ENCODE results near the gene DEPDC7.

The DEPDC7 gene

DNA sequence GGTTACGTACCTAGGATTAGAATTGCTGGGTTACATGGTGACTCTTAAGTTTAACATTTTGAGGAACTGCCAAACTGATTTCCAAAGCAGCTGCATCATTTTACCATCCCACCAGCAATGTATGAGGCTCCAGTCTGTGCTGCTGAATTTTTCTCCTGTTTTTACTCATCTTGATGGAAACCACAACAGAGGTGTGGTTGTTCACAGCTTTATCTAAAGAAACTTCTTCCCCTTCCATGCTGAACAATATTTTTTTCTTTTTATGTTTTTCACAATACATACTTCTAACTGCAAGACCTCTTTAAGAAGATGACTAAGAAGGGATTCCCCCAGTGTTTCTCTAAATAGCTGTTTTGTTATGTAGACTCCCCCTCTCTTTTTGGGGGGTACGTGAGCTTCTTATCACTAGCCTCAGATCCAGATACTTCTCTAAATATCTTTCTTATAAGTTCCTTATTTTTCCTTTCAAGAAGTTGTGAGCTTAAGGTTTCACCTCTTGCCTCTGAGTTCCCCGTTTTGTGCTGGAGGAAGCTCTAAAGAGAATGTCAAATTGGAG is 47.7 kb downstream of the DEPDC7 start:
- DNase-seq: no peak

DNA sequence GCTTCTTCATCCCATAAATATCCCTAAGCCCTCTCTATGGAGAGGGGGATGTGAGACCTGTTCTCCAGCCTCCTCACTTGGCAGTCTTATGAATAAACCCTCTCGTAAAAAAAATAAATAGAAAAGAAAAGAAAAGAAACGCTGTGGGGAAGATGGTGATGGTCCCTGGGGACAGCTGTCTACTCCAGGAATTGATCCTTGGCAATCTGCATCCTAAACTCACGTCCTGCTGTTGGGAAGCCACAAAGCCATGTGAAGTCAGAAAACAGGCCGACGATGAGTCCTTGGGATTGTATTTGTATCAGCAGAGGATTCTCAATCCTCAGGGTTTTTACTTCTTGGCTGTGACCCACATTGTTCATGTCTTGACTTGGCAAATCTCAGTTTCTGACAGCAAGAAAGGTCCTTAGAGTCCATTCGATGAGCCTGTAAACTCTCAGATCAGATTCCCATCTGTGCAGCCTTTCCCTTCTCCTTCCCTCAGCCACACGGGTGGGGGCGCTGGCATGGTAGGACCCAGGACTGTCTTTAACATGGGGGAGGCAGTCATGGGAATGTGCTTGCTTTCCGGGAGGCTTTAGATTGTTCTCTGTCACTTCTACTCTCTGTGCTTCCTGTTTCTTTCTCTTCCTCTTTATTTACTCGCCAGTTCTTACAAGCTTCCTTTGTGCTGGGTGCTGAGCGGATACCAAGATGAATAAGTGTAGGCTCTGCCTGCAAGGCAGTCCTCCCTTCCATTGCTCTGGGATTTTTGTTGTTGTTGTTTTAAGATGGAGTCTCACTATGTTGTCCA is 48.6 kb downstream of the DEPDC7 start:
- no peak for DNase-seq

DNA sequence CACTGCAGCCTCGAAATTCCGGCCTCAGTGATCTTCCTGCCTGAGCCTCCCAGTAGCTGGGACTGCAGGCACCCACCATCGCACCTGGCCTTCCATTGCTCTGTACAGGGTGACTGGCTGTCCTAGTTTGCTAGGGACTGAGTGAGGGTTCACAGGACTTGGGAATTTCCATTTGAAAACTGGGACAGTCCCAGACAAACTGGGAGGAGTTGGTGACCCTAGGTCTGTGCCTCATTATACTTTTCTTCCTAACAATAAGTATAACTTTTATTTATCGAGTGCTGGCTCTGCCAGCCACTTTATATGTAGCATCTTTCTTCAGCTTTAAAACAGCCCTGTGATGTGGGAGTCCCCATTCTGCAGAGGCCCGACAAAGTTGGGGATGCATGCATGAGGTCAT is 49.2 kb downstream of the DEPDC7 start:
- DNase-seq: no peak

DNA sequence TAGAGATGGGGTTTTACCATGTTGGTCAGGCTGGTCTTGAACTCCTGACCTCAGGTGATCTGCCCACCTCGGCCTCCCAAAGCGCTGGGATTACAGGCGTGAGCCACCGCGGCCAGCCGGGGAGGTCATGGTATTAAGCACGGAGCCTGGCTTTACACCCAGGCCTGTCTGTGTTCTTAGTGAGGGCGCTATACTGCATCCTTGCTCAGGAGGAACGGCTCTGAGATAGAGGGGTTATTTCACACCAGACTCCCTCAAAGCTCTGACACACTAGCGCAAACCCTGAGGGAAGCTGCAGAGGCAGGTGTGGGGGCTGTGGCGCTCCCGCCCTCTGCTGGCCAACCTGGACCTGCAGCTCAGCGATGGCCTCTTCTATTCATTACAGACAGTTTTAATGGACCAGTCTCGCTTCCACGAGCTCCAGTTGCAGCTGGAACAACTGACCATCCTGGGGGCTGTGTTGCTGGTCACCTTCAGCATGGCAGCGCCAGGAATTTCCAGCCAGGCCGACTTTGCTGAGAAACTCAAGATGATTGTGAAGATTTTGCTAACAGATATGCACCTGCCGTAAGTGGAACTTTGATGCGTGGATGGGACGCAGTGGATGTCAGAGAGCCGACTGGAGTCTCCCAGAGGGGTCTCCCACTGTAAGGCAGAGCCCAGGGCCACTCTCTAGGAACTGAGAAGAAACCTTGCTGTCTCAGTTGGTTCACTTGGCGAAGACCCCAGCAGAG is 49.9 kb downstream of the DEPDC7 start:
- DNase-seq: peak; percentile 14

DNA sequence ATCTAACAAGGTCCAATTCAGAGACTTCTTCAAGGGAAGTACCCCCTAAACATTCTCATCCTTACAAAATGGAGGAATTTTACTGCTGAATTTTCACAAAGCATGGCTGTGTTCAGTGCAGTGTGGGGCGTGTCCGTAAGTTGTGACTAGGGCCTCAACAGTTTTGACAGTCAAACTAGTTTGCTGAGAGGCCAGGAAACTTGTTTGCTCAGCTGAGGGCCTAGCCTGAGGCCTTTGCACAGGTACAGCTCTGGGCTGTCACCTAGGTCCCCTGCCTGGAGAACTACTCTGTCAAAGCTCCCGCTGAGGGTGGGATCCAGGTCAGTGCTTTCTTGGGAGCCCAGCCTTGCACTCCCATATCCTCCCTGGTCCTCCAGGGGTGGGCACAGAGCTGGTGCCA is 51.6 kb downstream of the DEPDC7 start:
- no peak for DNase-seq

DNA sequence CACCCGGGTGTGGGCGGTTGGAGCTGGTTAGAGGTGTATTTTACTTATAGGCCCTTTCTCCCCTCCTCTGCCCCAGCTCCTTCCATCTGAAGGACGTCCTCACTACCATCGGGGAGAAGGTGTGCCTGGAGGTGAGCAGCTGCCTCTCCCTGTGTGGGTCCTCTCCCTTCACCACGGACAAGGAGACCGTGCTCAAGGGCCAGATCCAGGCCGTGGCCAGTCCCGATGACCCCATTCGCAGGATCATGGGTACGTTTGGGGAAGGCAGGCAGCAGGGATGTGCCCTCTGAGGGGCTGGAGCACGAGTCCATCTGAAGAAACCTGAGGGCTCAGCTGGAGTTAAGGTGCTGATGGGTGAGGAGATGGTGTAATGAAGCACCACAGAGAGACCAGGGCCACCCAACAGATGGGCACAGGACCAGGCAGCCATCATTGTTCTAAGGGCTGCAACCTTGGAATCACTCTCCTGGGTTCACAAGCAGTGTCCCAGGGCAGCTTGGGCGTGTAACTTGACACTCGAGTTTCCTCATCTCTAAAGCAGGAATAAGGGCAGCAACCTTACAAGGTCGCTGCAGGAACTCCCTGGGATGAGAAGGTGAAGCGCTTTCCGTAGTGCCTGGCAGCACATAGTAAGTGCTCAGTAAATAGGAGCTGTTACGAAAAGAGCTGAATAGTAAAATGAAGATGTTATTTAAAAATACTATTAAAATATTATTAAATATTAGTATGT is 53.1 kb downstream of the DEPDC7 start:
- no peak for DNase-seq

DNA sequence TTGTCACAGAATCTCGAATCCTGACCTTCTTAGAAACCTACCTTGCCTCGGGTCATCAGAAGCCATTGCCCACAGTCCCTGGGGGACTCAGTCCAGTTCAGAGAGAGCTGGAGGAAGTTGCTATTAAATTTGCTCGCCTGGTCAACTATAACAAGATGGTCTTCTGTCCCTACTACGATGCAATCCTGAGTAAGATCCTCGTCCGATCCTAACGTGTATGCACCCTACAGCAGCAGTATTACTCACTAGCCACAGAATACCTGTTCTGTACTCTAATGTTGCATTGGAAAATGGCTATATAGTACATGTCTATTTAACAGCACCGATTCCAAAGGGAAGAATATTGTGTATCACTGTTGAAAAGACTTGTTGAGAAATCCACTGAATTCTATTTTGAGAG is 56.8 kb downstream of the DEPDC7 start:
- DNase-seq: no peak

Measured in DMS153 (cell line).